AG04449 (cell line): ENCODE results near the gene NPAS1.

Experiments
- CTCF ChIA-PET: fragments of 350-600 bp; formaldehyde crosslinking; extraction: SDS; loops from one replicate; lab custom pipeline; 2021; ENCODE audit warnings: antibody characterized with exemption; lab: Yijun Ruan, JAX
- POLR2A ChIA-PET: fragments of 400-600, 350-600 bp; formaldehyde crosslinking; extraction: SDS; loops from one replicate; lab custom pipeline; 2020; ENCODE audit warnings: antibody characterized with exemption, inconsistent platforms; lab: Yijun Ruan, JAX
- DNase-seq: peaks from one replicate; pipeline ENCODE4 v3.0.0-alpha.2; 2010; ENCODE audit warnings: low read depth, low spot score
- H3K4me3 ChIP-seq: 2 replicates; pipeline ENCODE4 v1.5.1; 2011; ENCODE audit warnings: low read depth, mild to moderate bottlenecking, control low read depth, low read length
- CTCF ChIP-seq: IDR thresholded peaks from one replicate; pipeline ENCODE4 v1.5.1; 2011; ENCODE audit warnings: mild to moderate bottlenecking, moderate library complexity, low read length, control low read depth, inconsistent platforms; ENCODE audit not compliant: insufficient read depth; ENCODE audit errors: missing control alignments

Gene NPAS1

GRCh38 chr19:47035127-47036096 is 15.8 kb downstream of the NPAS1 start:
- peak overlapping the region; percentile 57 for H3K4me3 ChIP-seq
- no peak for DNase-seq
- POLR2A ChIA-PET = interaction anchor here (1.0 kb wide), 2 partner anchors 78 to 93 kb away, joined by 3 to 4 read pairs; partner anchors contain the start of gene ZC3H4
- TF ChIP-seq CTCF = peak; percentile 98
- CTCF ChIA-PET = interaction anchor here (0.6 to 5.3 kb wide), 27 partner anchors 9 to 212 kb away, joined by 3 to 46 read pairs (median 7); partner anchors contain the start of genes NPAS1 and ZC3H4

GRCh38 chr19:47036097-47036651 is 16.5 kb downstream of the NPAS1 start:
- no peak for DNase-seq
- no peak for TF ChIP-seq CTCF
- CTCF ChIA-PET = interaction anchor here (0.6 to 5.3 kb wide), 32 partner anchors 8 to 218 kb away, joined by 3 to 46 read pairs (median 6); partner anchors contain the start of genes NPAS1, SAE1 and ZC3H4
- peak overlapping the region; percentile 57 for H3K4me3 ChIP-seq
- POLR2A ChIA-PET = interaction anchor here (1.0 kb wide), 1 partner anchor 92 kb away, joined by 4 read pairs; no protein-coding TSS in a partner anchor

GRCh38 chr19:47037766-47038165 is 18.1 kb downstream of the NPAS1 start:
- CTCF ChIA-PET = interaction anchor here (0.9 to 5.3 kb wide), 8 partner anchors 7 to 210 kb away, joined by 3 to 46 read pairs (median 8); no protein-coding TSS in a partner anchor
- no peak for TF ChIP-seq CTCF
- DNase-seq = no peak
- H3K4me3 ChIP-seq = no peak overlapping the region
- POLR2A ChIA-PET = no interaction called here

GRCh38 chr19:47039239-47039874 is 19.7 kb downstream of the NPAS1 start:
- ChIA-PET CTCF (interaction anchor here (1.3 to 1.7 kb wide), 2 partner anchors 26 to 208 kb away, joined by 3 to 5 read pairs; no protein-coding TSS in a partner anchor), POLR2A (no interaction called here)

GRCh38 chr19:47040869-47041268 is 21.2 kb downstream of the NPAS1 start:
- TF ChIP-seq CTCF = no peak
- POLR2A ChIA-PET = no interaction called here
- CTCF ChIA-PET = interaction anchor here (1.7 kb wide), 1 partner anchor 28 kb away, joined by 5 read pairs; no protein-coding TSS in a partner anchor

More at GRCh38 chr19:47039239-47039874, 19.7 kb downstream of the NPAS1 start:
- no peak overlapping the region for H3K4me3 ChIP-seq
- TF ChIP-seq CTCF = no peak
- no peak for DNase-seq

More at GRCh38 chr19:47040869-47041268, 21.2 kb downstream of the NPAS1 start:
- no peak overlapping the region for H3K4me3 ChIP-seq
- DNase-seq = no peak
